HepG2 (cell line): ENCODE measurements around the gene C14orf119.

ENCODE experiments used
- ARNT ChIP-seq: fragments of 450-650 bp; IDR thresholded peaks from 2 replicates; pipeline ENCODE4 v1.6.1; 2017
- CCDC6 ChIP-seq: sonication (generic); formaldehyde crosslinking; IDR thresholded peaks from 2 replicates; pipeline ENCODE4 v1.8.1; 2022; ENCODE audit warnings: mild to moderate bottlenecking, missing genetic modification reagents, moderate library complexity
- CHD2 ChIP-seq: IDR thresholded peaks from 2 replicates; pipeline ENCODE4 v1.6.1; 2011; ENCODE audit warnings: low read depth, low read length, improper control_type of control experiment
- HMGA1 ChIP-seq: sonication (generic); formaldehyde crosslinking; conservative IDR thresholded peaks from 2 replicates; pipeline ENCODE4 v1.4.0; 2020; ENCODE audit warnings: missing genetic modification reagents
- HNF4A ChIP-seq: sonication (generic); formaldehyde crosslinking; IDR thresholded peaks from 2 replicates; pipeline ENCODE4 v1.4.0; 2020; ENCODE audit warnings: missing genetic modification reagents
- MAFK ChIP-seq, 2 experiments: IDR thresholded peaks in 1 of 2; conservative IDR thresholded peaks in 1 of 2; 2 replicates each; pipeline ENCODE4 v1.6.1; 2011; ENCODE audit warnings: improper control_type of control experiment in 2 of 2, low read length in 2 of 2
- POLR2AphosphoS5 ChIP-seq: IDR thresholded peaks from 2 replicates; pipeline ENCODE4 v1.6.1; 2012; ENCODE audit warnings: low read depth, low read length
- ZNF629 ChIP-seq: sonication (generic); formaldehyde crosslinking; conservative IDR thresholded peaks from 2 replicates; pipeline ENCODE4 v1.5.0; 2020; ENCODE audit warnings: missing genetic modification reagents
- TF ChIP-seq, protein P1 (sequence below): sonication (generic); formaldehyde crosslinking; IDR thresholded peaks from 2 replicates; pipeline ENCODE4 v1.5.0; 2020; ENCODE audit warnings: mild to moderate bottlenecking, missing genetic modification reagents, moderate library complexity
- TF ChIP-seq, protein P2 (sequence below): sonication (generic); formaldehyde crosslinking; IDR thresholded peaks from 2 replicates; pipeline ENCODE4 v1.4.0; 2020; ENCODE audit warnings: missing genetic modification reagents

DNA sequence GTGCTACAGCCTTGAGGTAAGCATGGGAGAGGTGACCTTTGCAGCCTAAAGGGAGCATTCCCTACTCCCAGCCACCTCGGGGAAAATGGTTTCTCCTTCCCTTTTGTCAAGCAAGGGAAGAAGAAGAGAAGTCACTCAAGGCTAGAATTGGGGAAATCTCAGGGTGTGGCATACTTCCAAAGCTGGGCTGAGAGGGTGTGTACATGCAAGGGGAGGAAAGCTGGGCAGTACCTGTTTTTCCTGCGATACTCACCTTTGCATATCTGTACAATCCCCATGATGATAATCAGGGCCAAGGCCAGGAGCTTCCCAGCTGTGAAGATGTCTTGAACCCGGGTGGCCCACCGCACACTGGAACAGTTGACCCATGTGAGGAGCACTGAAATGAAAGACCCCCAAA, 47.5 kb downstream of the C14orf119 start:
- TF ChIP-seq CHD2 = no peak
- no peak for TF ChIP-seq ARNT
- TF ChIP-seq, protein P1, sequence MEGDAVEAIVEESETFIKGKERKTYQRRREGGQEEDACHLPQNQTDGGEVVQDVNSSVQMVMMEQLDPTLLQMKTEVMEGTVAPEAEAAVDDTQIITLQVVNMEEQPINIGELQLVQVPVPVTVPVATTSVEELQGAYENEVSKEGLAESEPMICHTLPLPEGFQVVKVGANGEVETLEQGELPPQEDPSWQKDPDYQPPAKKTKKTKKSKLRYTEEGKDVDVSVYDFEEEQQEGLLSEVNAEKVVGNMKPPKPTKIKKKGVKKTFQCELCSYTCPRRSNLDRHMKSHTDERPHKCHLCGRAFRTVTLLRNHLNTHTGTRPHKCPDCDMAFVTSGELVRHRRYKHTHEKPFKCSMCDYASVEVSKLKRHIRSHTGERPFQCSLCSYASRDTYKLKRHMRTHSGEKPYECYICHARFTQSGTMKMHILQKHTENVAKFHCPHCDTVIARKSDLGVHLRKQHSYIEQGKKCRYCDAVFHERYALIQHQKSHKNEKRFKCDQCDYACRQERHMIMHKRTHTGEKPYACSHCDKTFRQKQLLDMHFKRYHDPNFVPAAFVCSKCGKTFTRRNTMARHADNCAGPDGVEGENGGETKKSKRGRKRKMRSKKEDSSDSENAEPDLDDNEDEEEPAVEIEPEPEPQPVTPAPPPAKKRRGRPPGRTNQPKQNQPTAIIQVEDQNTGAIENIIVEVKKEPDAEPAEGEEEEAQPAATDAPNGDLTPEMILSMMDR (CRISPR knock-in tag) = no peak
- TF ChIP-seq MAFK (conservative IDR thresholded peaks at IDR 0.05 in 1 of 2, IDR thresholded peaks at IDR 0.05 in 1 of 2; ENCODE audit: low read length in 2 of 2) = no peak
- TF ChIP-seq, protein P2, sequence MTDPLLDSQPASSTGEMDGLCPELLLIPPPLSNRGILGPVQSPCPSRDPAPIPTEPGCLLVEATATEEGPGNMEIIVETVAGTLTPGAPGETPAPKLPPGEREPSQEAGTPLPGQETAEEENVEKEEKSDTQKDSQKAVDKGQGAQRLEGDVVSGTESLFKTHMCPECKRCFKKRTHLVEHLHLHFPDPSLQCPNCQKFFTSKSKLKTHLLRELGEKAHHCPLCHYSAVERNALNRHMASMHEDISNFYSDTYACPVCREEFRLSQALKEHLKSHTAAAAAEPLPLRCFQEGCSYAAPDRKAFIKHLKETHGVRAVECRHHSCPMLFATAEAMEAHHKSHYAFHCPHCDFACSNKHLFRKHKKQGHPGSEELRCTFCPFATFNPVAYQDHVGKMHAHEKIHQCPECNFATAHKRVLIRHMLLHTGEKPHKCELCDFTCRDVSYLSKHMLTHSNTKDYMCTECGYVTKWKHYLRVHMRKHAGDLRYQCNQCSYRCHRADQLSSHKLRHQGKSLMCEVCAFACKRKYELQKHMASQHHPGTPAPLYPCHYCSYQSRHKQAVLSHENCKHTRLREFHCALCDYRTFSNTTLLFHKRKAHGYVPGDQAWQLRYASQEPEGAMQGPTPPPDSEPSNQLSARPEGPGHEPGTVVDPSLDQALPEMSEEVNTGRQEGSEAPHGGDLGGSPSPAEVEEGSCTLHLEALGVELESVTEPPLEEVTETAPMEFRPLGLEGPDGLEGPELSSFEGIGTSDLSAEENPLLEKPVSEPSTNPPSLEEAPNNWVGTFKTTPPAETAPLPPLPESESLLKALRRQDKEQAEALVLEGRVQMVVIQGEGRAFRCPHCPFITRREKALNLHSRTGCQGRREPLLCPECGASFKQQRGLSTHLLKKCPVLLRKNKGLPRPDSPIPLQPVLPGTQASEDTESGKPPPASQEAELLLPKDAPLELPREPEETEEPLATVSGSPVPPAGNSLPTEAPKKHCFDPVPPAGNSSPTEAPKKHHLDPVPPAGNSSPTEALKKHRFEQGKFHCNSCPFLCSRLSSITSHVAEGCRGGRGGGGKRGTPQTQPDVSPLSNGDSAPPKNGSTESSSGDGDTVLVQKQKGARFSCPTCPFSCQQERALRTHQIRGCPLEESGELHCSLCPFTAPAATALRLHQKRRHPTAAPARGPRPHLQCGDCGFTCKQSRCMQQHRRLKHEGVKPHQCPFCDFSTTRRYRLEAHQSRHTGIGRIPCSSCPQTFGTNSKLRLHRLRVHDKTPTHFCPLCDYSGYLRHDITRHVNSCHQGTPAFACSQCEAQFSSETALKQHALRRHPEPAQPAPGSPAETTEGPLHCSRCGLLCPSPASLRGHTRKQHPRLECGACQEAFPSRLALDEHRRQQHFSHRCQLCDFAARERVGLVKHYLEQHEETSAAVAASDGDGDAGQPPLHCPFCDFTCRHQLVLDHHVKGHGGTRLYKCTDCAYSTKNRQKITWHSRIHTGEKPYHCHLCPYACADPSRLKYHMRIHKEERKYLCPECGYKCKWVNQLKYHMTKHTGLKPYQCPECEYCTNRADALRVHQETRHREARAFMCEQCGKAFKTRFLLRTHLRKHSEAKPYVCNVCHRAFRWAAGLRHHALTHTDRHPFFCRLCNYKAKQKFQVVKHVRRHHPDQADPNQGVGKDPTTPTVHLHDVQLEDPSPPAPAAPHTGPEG (CRISPR knock-in tag) = no peak
- no peak for TF ChIP-seq ZNF629 (CRISPR knock-in tag)
- TF ChIP-seq CCDC6 = no peak
- TF ChIP-seq HMGA1 (CRISPR knock-in tag) = no peak
- TF ChIP-seq POLR2AphosphoS5 = no peak
- TF ChIP-seq HNF4A (CRISPR knock-in tag) = no peak
